ENCODE results near the gene GRK4.
A peak's percentile ranks its signal among the peaks of the same experiment; 100 is the strongest.

Gene GRK4

DNA sequence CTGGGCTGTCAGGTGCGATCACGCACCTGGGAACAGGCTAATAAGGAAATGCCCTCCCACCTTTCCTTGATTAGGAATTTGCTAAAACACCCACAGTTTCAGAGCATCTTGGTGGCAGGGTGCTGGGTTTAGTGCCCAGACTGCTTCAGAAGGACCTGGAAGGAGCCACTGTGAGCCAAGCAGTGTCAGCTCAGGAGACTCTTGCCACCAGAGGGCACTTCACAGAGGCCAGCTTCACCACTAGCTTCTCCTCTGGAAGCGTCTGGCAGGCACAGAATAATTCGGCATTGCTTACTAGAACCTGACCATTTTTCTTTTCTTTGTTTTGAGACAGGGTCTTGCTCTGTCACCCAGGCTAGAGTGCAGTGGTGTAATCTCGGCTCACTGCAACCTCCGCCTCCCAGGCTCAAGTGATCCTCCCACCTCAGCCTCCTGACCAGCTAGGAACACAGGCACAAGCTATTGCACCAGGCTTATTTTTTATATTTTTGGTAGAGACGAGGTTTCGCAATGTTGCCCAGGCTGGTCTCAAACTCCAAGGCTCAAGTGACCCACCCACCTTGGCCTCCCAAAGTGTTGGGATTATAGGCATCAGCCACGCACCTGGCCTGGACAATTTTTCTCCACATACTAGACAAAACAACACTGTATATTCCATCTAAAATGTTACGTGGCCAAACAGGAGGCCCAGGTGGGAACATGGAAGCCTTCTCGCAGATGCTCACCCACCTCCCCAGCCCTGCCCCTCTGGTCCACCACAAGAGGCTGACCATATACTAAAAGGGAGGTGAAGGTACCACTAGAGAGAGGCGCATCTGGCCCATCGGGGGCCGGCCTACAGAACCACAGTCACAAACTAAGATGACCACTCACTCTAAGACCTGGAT, 14.2 kb upstream of the GRK4 start:
- Histone ChIP-seq H3K27ac (ENCODE audit: poor library complexity, severe bottlenecking) (no peak overlapping the region), H3K4me3 (ENCODE audit: severe bottlenecking) (no peak overlapping the region), H3K36me3 (ENCODE audit: low read depth) (peaks cover 94% of the 10 kb centered on the region), H3K4me1 (ENCODE audit: insufficient read depth, poor library complexity, severe bottlenecking) (no peaks in the 10 kb centered on the region), H3K9me3 (ENCODE audit: severe bottlenecking) (no peaks in the 10 kb centered on the region), H3K27me3 (ENCODE audit: insufficient read depth, poor library complexity, severe bottlenecking) (no peaks in the 10 kb centered on the region)
- ATAC-seq (ENCODE audit: low read depth) (peak; percentile 70), DNase-seq (ENCODE audit: low spot score) (no peak)
- TF ChIP-seq CTCF (IDR thresholded peaks at IDR 0.05; ENCODE audit: poor library complexity, severe bottlenecking), result peak; percentile 45

DNA sequence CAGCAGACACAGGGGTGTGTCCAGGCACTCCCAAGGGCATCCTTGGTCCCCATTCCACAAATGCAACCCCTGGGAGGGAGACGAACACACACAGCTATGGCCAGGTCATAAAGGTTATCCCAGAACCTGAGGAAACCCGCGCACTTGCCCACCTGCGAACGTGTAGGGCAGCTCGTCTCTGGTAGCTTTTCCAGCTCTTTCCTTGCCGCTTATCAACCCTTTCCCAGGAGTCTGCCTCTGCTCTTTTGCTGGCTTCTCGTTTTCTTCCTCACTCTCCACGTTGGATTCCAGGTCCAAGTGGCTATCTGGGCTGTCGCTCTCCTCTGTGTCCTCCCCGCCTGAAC, 13.6 kb upstream of the GRK4 start:
- H3K4me1 ChIP-seq (ENCODE audit: insufficient read depth, poor library complexity, severe bottlenecking), result no peaks in the 10 kb centered on the region
- H3K27me3 ChIP-seq (ENCODE audit: insufficient read depth, poor library complexity, severe bottlenecking), result no peaks in the 10 kb centered on the region
- peaks cover 92% of the 10 kb centered on the region for H3K36me3 ChIP-seq (ENCODE audit: low read depth)
- ATAC-seq (ENCODE audit: low read depth), result no peak
- no peak for DNase-seq (ENCODE audit: low spot score)
- no peak for TF ChIP-seq CTCF (IDR thresholded peaks at IDR 0.05; ENCODE audit: poor library complexity, severe bottlenecking)
- no peak overlapping the region for H3K27ac ChIP-seq (ENCODE audit: poor library complexity, severe bottlenecking)
- no peak overlapping the region for H3K4me3 ChIP-seq (ENCODE audit: severe bottlenecking)
- H3K9me3 ChIP-seq (ENCODE audit: severe bottlenecking), result no peaks in the 10 kb centered on the region

DNA sequence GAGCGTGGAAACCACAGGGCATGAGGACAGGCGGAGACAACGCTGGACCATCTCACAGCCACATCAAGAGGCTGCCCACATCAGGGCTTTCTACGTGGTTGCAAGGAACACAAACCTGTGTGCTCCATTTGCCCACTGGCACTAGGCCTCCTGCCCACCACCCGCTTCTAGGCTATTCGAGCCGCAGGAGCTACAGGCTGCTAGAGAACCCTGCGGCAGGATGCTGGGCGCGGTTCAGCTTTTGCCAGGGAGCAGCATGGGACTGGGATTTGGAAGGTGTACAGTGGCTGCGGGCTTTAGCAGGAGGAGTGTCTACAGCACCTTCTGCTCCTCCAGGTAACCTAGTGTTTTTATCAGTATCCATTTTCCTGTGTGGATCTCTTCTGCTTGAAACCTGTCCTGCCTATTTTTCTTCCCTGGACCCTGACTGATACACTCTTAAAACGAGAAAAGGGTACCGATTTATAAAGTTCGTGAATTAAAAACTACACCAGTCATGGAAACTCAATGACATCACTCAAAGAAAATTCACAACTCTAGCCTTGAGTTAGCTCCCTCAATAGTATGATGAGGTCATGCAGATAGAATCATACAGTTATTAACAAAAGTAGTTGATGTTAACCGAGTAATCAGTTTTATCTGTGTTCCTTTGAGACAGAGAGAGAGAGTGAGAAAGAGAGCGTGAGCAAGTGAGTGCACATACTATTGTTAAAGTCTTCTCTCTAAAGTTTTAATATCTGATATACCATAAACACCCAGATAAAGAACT, 13.0 kb upstream of the GRK4 start:
- no peaks in the 10 kb centered on the region for H3K27me3 ChIP-seq (ENCODE audit: insufficient read depth, poor library complexity, severe bottlenecking)
- ATAC-seq (ENCODE audit: low read depth) (no peak), DNase-seq (ENCODE audit: low spot score) (no peak)
- no peak overlapping the region for H3K4me3 ChIP-seq (ENCODE audit: severe bottlenecking)
- no peaks in the 10 kb centered on the region for H3K9me3 ChIP-seq (ENCODE audit: severe bottlenecking)
- H3K27ac ChIP-seq (ENCODE audit: poor library complexity, severe bottlenecking), result no peak overlapping the region
- peaks cover 86% of the 10 kb centered on the region for H3K36me3 ChIP-seq (ENCODE audit: low read depth)
- TF ChIP-seq CTCF (IDR thresholded peaks at IDR 0.05; ENCODE audit: poor library complexity, severe bottlenecking), result no peak
- H3K4me1 ChIP-seq (ENCODE audit: insufficient read depth, poor library complexity, severe bottlenecking), result no peaks in the 10 kb centered on the region

DNA sequence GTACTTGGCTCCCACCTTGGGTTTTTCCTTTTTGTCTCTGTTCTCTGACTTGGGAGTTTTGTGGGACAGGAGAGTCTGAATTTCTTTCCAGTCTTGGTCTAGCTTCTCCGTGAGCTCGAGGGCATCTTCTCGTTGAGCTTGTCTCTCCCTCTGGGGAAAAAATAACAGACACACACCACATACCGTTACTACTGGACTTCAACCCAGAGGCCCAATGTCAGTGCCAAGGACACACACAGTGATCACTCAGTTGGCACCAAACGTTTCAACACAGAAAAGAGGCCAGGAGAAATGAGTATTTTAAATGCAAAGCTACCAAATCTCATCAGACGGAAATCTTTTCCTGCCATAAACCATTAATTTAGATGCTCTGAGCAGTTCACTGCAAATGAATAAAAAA, 9.9 kb upstream of the GRK4 start:
- Histone ChIP-seq H3K4me3 (ENCODE audit: severe bottlenecking) (no peak overlapping the region), H3K27me3 (ENCODE audit: insufficient read depth, poor library complexity, severe bottlenecking) (no peaks in the 10 kb centered on the region), H3K4me1 (ENCODE audit: insufficient read depth, poor library complexity, severe bottlenecking) (no peaks in the 10 kb centered on the region), H3K9me3 (ENCODE audit: severe bottlenecking) (no peaks in the 10 kb centered on the region), H3K36me3 (ENCODE audit: low read depth) (peaks cover 90% of the 10 kb centered on the region), H3K27ac (ENCODE audit: poor library complexity, severe bottlenecking) (no peak overlapping the region)
- DNase-seq (ENCODE audit: low spot score) (no peak), ATAC-seq (ENCODE audit: low read depth) (no peak)
- no peak for TF ChIP-seq CTCF (IDR thresholded peaks at IDR 0.05; ENCODE audit: poor library complexity, severe bottlenecking)
